SK-N-MC (cell line): Measurements from ENCODE around the gene PQBP1.

ENCODE experiments used
- DNase-seq: peaks from one replicate; pipeline ENCODE4 v3.0.0-alpha.2; 2011; ENCODE audit warnings: low read depth, low spot score
- H3K27ac ChIP-seq: fragments of 200-600 bp; sonication (generic); 2 replicates; pipeline ENCODE4 v1.5.1; 2016; ENCODE audit warnings: mixed run types
- H3K36me3 ChIP-seq: fragments of 200-600 bp; sonication (generic); 2 replicates; pipeline ENCODE4 v1.6.1; 2017; ENCODE audit warnings: antibody characterized with exemption, low read length, mixed read lengths; ENCODE audit not compliant: insufficient read depth
- H3K4me3 ChIP-seq: fragments of 200-600 bp; sonication (generic); 2 replicates; pipeline ENCODE4 v1.5.1; 2016
- H3K9ac ChIP-seq: fragments of 200-600 bp; sonication (generic); 2 replicates; pipeline ENCODE4 v1.8.0; 2017; ENCODE audit warnings: mixed run types, mixed read lengths; ENCODE audit not compliant: insufficient read length
- H3K9me3 ChIP-seq: fragments of 200-600 bp; sonication (generic); 2 replicates; pipeline ENCODE4 v1.6.1; 2017; ENCODE audit warnings: low read depth, mild to moderate bottlenecking, antibody characterized with exemption, low read length, moderate library complexity, mixed read lengths
- EZH2 ChIP-seq: fragments of 200-600 bp; sonication (generic); IDR thresholded peaks from one replicate; pipeline ENCODE4 v1.6.1; 2017; ENCODE audit warnings: antibody characterized with exemption
- FOXP2 ChIP-seq: optimal IDR thresholded peaks from 2 replicates; pipeline ENCODE3; 2011; ENCODE audit warnings: mild to moderate bottlenecking, moderate library complexity; ENCODE audit not compliant: insufficient read depth; ENCODE audit errors: extremely low read length, control extremely low read depth
- POLR2AphosphoS5 ChIP-seq: IDR thresholded peaks from 2 replicates; pipeline ENCODE4 v1.6.1; 2012; ENCODE audit warnings: mild to moderate bottlenecking, low read depth, low read length, borderline replicate concordance

PQBP1 gene

DNA sequence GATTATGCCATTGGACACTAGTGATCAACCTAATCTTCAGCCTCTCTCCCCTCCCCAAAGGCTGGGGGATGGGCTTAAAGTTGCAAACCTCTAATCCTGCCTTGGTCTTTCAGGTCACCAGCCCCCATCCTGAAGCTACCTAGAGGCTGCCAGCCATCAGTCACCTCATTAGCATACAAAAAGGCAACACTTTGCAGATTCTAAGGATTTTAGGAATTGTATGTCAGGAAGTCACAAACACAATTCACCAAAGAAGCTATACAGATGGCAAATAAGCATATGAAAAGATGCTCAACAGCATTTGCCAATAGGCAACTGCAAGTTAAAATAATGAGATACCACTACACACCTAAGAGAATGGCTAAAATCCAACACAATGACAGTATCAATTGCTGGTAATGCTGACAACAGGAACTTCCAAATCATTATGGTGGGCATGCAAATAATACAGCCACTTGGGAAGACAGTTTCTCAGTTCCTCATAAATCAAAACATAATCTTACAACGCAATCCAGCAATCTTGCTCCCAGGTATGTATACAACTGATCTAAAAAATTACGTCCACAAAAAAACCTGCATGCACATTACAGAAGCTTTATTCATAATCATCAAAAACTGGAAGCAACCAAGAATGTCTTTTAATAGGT, 30.1 kb downstream of the PQBP1 start:
- no peaks in the 10 kb centered on the region for H3K9me3 ChIP-seq
- H3K36me3 ChIP-seq, result peaks cover 8% of the 10 kb centered on the region; the same call in 1 of the 2 replicates
- H3K9ac ChIP-seq, result no peak overlapping the region
- H3K4me3 ChIP-seq, result no peak overlapping the region
- H3K27ac ChIP-seq, result no peak overlapping the region
- TF ChIP-seq POLR2AphosphoS5 (no peak), EZH2 (no peak), FOXP2 (no peak)
- no peak for DNase-seq

DNA sequence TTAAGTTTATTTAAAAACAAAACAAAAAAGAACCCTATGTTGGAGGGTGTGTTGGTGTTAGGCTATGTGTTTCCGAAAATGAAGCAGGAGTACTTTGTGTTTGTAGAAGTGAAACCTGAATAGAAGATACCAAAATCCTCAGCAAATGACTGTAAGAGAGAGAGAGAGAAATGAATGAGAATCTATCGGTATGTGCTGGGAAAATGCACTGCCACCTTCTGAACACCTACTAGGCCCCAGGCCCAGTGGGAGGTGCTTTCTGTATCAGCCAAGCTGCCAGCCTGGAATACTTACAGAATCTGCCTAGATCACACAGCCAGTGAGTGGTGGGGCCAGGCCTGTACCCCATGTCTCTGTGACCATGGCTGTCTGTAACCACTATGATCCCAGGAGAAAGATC, 36.0 kb downstream of the PQBP1 start:
- Histone ChIP-seq H3K4me3 (no peak overlapping the region), H3K27ac (no peak overlapping the region), H3K36me3 (peaks cover 20% of the 10 kb centered on the region), H3K9ac (no peak overlapping the region), H3K9me3 (no peaks in the 10 kb centered on the region)
- DNase-seq, result no peak
- TF ChIP-seq POLR2AphosphoS5, result no peak
- TF ChIP-seq FOXP2, result no peak
- TF ChIP-seq EZH2, result no peak

DNA sequence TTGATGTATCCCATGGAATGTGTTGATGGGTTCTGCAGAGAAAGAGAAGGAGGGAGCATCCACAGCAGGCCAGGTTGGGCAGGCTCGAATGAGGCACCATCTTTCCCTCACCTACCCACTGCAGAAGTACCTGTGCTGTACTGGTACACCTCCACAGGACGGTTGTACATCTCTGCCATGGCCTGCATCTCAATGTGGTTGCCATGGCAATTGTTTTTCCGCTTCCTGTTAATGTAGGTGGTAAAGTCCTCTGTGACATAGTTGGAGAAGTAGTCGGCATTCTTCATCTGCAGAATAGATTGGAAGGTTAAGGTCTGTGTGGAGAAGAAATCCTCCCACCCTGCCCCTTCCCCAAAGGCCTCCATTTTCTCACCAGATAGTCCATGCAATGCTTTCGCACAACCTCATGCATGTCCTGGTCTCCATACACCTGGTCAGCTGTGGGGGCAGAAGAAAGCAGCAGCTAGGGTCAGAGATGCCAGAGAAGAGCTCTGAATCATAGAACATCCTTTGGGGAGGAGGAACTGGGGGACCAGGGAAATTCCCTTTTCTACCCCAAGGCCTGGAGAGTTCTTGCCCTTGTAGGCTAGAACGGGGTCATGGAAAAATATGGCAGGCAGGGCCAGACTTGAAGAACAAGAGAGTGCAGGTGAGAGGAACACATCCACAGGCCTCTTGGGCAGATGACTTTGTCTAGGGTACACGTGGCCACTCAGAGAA, 37.0 kb downstream of the PQBP1 start:
- Histone ChIP-seq H3K27ac (no peak overlapping the region), H3K36me3 (peaks cover 20% of the 10 kb centered on the region), H3K9ac (no peak overlapping the region), H3K9me3 (no peaks in the 10 kb centered on the region), H3K4me3 (no peak overlapping the region)
- TF ChIP-seq EZH2 (no peak), FOXP2 (no peak), POLR2AphosphoS5 (no peak)
- DNase-seq, result no peak

DNA sequence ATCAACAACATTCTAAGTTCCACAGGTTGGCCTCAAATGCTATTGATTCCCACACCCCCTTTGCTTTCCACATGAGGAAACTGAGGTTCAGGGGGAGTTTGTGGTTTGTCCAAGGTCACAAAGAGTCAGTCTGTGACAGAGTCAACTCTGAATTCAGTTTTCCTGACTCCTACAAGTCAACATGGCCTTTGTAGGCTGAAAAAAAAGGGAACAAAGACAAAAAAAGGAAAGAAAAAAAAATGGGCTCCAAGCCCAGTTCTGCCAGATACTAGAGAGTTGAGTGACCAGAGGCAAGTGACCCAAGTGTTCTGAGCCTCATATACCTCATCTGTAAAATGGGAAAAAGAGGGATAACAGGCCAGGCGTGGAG, 37.6 kb downstream of the PQBP1 start:
- TF ChIP-seq POLR2AphosphoS5 (no peak), EZH2 (no peak), FOXP2 (no peak)
- H3K36me3 ChIP-seq, result peaks cover 20% of the 10 kb centered on the region
- no peak overlapping the region for H3K27ac ChIP-seq
- no peak for DNase-seq
- no peak overlapping the region for H3K9ac ChIP-seq
- no peaks in the 10 kb centered on the region for H3K9me3 ChIP-seq
- no peak overlapping the region for H3K4me3 ChIP-seq

DNA sequence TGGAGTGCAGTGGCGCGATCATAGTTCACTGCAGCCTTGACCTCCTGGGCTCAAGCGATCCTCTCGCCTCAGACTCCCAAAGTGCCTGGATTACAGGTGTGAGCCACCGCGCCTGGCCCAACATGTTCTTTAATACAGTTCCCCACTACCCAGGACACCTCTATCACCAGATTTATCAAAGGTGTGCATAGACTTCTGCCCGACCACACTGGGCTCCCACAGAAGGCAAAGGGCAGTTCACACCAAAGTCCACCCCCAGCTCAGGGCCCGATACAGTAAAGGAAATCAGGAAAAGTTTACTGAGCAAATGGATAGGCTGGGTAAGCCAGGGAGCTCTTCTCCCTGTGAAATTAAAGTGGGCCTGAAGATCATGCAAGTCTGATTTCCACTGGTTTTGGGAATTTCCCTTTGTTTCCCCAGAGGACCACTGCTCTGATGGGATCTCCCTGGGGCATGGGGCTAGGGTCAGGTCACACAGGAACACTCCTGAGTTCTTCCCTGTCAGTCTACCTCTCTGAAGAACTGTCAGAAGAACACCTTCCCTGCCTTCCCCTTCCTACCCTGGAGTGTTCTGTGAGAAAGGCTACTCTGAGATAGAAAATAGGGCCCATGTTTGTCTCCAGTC, 38.8 kb downstream of the PQBP1 start:
- H3K27ac ChIP-seq, result no peak overlapping the region
- no peak overlapping the region for H3K4me3 ChIP-seq
- H3K9ac ChIP-seq, result no peak overlapping the region
- TF ChIP-seq POLR2AphosphoS5 (no peak), FOXP2 (no peak), EZH2 (no peak)
- DNase-seq, result no peak
- H3K9me3 ChIP-seq, result no peaks in the 10 kb centered on the region
- H3K36me3 ChIP-seq, result peaks cover 20% of the 10 kb centered on the region

DNA sequence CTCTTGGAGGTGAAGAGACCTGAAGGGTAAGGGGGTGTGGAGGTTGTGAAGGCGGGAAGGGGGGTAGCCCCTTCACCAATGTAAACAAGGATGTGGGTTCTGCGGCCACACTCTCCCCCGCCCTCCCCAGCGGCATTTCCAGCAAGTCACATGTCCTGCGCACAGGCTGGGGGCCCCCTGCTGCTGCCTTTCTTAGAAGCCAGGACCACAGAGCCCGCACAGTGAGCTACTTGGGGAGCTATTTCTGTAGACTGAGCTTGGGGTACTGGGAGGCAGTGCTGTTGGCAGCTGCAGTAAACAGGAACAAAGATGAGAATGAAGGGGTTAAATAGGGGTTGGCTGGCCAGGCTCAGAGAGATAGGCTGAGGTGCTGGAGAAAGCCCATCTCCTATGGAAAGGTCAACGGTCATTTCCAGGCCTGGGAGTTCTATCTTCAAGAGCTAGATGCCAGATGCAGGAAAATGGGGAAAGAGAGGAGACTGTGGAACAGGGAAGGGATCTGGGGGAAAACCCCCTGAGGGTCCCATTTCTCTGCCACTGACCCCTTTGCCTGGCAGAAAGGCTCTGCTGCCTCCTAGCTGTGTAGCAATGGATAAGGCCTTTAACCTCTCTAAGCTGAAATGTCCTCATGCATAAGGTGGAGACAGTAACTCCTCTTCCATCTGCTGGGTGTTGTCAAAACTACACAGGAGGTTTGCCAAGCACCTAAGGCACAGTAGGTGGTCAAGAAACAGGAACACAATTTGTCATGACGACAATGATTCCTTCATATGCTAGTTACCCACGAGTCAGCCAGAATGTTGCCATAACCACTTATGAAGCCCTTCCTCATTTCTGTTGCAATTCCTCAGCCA, 39.6 kb downstream of the PQBP1 start:
- H3K9ac ChIP-seq, result no peak overlapping the region
- no peaks in the 10 kb centered on the region for H3K9me3 ChIP-seq
- H3K4me3 ChIP-seq, result no peak overlapping the region
- TF ChIP-seq FOXP2, result no peak
- TF ChIP-seq POLR2AphosphoS5, result no peak
- TF ChIP-seq EZH2, result no peak
- no peak for DNase-seq
- no peak overlapping the region for H3K27ac ChIP-seq
- H3K36me3 ChIP-seq, result peaks cover 20% of the 10 kb centered on the region

DNA sequence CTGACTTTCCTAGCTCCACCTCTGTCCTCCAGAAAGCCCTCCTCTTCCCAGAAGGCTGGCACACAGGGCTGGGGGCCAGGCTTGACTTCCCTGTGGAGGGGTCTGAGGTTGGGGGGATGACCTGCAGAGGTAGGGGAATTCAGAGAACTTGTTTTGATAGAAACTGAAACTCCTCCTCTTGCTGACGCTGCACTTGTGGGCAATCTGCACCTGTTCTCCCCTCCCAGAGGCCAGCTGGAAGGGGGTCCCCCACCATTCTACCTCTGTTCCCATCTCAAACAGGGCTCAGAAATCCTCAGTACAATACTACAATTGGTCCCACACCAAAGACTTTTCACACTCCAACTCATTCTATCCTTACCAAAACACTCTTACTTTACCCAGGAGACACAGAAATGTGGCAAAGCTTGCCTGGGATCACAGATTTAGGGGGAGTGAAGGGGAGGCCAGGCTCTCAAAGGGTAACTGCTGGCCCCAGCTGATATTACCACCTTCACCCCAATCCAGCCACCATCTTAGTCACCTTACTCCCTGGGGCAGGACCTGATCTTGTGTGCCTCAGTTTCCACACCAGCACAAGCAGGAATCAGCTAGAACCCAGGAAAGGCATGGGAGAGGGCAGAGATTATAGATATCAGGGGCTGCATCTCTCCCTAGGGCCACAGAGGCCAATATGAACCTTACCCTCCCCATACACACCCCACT, 41.1 kb downstream of the PQBP1 start:
- Histone ChIP-seq H3K9me3 (no peaks in the 10 kb centered on the region), H3K4me3 (no peak overlapping the region)

More for the DNA sequence above, 41.1 kb downstream of the PQBP1 start:
- TF ChIP-seq POLR2AphosphoS5 (no peak), EZH2 (no peak), FOXP2 (no peak)
- no peak overlapping the region for H3K27ac ChIP-seq
- peaks cover 13% of the 10 kb centered on the region for H3K36me3 ChIP-seq
- H3K9ac ChIP-seq, result no peak overlapping the region
- no peak for DNase-seq
